GM19468 (cell line): ENCODE results near the gene KCNT1.

Experiments
- ATAC-seq: cut with Tn5 transposase; IDR thresholded peaks from one replicate; pipeline ENCODE4 v1.9.1; 2021; ENCODE audit warnings: mild to moderate bottlenecking, moderate library complexity, moderate number of reproducible peaks; ENCODE audit not compliant: unreplicated experiment; ENCODE audit errors: extremely low read depth

Gene KCNT1

DNA sequence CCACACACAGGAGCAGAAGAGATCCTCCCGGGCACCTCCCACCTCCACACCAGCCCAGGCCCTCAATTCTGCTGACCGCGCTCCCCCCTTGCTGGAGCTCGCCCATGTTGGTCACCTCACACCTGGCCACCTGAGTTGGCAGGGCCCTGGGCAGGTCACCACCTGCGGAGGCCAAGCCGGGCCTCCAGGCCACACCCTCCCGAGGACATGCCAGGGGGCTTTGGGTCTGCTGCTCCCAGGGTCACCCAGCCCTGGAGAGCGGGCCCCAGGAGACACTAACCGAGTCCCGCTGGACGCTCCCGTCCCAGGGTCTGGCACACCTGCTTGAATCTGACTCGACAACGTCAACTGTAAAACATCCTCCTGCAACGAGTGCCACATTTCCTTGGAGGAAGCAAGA lies 4.8 kb upstream of the KCNT1 start:
- ATAC-seq = no peak

DNA sequence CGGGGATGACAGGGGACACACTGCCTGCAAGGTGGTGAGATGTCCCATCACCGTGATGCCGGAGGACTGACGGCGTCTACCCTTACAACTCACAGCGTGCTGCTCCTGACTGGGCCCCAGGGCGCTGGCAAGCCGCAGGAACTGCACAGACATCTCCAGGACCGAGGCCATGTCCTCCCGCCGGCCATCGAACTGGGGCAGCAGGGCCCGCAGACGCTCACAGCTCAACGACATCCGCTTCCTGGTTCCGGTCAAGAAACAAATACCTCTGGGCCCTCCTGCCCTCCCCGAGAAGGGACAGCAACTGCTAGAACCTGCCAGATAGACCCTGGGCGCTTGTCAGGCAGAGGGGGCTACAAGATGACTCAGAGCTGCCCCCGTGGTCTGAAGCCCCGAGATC lies 3.7 kb upstream of the KCNT1 start:
- no peak for ATAC-seq

DNA sequence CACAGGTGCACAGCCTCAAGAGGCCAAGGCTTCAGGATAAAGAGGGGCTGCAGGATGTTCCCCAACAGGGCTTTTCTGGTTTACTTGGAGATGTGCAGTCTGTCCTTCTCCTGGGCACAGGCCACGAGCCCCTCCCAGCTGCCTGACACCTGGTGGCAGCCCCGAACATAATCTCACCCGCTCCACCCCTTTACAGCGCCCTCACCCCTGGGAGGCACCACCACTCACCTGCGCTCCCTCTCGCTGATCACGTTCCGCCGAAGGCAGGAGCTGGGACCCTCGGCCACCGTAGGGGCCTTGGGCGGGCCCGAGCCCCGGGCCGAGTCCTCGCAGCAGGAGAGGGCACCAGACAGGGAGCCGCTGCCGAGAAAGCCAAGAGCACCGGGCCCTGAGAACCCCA lies 3.2 kb upstream of the KCNT1 start:
- no peak for ATAC-seq

DNA sequence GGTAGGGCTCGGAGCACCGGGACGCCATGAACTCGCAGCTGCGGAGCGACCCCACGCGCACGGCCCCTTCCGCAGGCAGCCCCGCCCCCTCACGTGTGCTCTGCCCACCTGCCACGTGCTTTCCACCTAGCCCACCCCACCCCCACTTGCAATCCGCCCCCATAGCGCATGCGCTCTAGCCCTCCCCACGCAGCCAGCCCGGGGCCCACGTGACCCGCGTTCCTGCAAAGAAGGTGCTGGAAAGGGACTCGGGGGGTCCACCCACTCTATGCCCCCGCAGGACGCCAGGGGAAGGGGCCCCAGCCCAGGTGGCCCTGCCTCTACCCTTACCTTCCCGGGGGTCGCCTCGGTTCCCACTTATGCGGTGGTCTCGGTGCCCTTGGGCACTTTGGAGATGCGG lies 2.5 kb upstream of the KCNT1 start, which contains the start of gene SOHLH1:
TSS of gene SOHLH1 (minus strand) at position 42 of the 400 bp plus-strand sequence. CDS start at position 28, 14 bp downstream.
- ATAC-seq = no peak

DNA sequence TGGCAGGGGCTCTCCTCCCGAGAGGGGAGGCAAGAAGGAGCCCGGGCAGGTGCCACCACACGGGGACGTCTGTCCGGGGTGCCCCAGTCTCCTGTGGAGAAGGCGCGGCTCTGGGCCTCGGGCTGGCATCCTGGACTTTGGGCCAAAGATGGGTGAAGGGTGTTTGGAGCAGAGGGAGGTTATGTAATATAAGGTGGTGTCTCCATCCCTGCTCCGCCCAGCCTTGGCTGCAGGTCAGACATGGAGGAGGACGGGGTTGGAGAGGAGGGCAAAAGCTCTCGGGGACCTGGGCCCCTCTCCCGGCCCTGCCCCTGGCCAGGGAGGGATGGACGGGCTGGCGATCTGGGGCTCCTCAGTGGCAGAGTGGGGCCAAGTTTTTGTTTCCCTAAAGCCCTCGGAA lies 1.5 kb upstream of the KCNT1 start:
- no peak for ATAC-seq

- no peak for ATAC-seq
Measured at GRCh38 chr9:135701067-135701958, 672 bp upstream of the KCNT1 start.

DNA sequence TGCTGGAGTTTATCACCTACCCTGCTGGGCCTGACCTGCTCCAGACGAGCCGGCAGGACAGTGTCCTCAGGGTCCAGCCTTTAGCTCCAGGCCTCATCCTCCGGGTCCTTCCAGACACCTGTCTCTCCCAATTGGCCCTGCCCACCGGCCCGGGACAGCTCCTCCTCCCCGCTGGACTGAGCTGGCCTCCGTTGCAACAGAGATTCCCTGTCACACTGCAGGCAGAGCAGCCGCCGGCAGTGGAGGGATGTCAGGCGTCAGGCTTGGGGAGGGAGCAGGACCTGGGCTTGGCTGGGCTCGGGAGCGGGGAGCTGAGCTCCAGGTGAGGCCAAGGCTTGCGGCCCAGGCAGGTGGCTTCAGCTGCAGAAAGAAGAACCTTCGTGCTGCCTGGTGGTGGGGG lies 1.7 kb downstream of the KCNT1 start:
- no peak for ATAC-seq

DNA sequence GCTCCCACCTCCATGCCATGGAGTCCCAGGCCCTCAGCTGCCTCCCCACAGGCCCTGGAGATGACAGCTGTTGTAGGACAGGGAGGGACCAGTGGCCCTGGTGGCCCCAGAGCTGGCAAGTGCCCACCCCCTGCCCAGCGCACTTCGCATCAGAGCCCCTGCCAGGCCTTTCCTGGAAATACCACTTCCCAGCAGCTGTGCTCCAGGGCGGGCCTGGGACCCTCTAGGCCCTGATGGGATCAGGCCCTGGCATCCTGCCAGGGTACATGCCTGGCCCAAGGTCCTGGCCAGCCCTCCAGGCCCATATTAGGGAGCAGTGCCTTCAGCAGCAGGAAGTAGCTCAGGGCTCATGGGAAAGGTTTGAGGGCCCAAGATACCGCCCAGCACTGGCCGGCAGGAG lies 2.5 kb downstream of the KCNT1 start:
- ATAC-seq = no peak

- ATAC-seq = no peak
Measured at GRCh38 chr9:135705376-135705775, 3.4 kb downstream of the KCNT1 start.

DNA sequence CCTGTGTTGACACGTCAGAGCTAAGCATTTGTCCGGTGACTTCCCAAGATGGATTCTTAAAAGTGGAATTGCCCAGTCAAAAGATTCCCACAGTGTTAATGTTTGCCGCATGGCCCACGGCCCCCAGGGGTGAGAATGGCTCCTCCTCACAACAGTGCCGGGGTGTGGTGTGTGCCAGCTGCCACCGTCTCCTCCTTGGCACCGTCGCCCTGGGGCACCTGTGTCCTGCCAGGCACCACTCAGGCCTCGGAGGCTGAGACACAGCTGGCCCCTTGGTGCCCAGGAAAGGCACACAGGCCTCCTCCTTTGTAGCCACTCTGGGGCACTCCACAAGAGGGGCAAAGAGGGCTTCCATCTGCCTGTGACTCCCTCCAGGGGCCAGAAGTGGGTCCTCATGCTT lies 4.3 kb downstream of the KCNT1 start:
- no peak for ATAC-seq

DNA sequence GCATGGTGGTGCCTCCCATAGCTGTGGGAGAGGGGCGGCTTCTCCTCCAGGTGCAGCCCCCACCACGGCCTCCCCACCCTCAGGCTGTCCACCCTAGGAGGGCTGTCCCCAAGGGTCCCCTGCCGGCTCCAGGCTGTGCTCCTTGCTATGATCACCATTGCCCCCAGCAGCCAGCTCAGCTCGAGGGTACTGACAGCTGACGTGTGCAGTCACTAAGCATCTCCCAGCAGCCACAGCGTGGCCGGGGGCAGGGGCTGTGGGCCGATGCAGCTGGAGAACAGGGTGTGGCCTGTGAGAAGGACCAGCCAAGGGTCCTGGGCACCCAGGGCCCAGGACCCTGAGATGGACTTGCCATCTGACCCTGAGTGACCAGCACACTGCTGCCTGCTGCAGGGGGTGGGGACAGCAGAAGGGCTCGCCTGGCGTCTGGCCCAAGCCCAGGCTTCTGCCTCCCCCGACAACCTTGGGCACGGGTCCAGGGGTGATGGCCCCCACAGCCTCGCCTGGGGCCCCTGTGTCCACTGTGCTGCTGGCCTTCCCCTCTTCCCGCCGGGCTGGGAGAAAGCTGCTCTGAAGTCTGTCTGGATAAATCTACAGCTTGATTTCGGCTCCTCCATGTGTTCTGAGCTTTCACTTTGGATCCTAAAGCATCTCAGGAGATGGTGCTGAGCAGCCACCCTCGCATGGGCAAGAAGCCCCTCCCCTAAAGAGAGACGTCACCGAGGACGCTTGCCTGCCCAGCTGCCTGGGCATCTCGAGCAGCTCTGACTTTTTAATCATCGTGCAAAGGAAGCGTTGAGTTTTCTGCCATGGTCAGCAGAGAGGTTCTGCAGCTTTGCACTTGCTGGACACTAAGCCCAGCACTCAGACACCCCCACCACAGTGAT lies 5.5 kb downstream of the KCNT1 start:
- ATAC-seq = no peak

DNA sequence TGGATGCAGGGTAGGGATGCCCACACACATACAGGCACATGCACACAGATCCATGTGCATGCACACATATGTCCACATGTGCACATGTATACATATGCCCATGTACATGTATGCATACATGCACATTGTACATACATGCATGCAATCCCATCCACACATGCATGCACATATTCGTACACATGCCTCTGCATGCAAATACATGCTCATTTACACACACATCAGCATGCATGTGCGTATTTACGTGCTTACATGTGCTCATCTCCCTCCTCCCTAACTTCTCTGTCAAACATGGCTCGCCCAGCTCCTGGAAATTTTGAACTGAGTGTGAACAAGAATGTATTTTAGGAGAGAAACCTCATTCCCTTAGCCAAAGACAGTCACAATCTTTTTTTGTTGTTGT lies 6.2 kb downstream of the KCNT1 start:
- ATAC-seq = no peak

DNA sequence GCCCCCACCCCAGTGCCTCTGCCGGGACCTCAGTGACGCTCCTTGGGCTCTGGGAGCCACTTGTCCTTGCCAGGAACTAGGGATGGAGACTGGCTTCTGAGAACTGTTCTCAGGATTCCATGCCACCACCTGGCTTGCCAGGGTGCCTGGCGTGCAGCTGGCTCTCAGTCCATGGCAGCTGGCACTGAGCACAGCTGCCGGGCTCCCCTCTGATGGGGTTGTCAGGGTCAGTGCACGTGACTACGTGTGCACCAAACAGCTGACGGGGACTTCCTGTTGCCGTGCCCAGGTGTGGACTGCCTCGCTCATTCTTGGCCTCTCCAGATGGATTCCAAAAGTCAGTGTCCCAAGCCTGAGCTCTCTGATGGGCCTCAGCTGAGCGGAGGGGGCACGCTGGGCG lies 9.4 kb downstream of the KCNT1 start:
- no peak for ATAC-seq

GRCh38 chr9:135711881-135712280 lies 9.9 kb downstream of the KCNT1 start:
- no peak for ATAC-seq

- no peak for ATAC-seq
Measured at GRCh38 chr9:135712613-135713295, 10.8 kb downstream of the KCNT1 start.

- ATAC-seq = no peak
Measured at GRCh38 chr9:135714242-135715055, 12.5 kb downstream of the KCNT1 start.

- no peak for ATAC-seq
Measured at GRCh38 chr9:135715056-135715595, 13.1 kb downstream of the KCNT1 start.

DNA sequence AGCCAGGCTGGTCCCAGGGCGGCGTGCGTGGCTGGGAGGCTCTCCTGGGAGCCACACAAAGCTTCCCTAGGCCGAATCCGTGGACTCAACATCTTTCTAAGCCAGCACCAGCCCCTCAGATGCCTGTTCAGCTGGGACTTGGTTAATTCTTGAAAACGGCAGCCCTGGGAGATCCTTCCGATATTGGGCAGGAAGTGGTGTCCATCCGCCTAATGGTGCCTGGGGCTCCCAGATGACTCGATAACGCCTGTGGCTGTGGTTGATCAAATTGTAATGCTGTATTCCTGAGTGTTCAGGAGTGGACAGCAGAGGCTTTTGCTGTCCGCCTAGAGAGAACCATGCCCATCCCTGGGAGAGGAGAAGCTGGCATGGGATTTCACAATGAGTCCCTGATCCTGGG lies 14.1 kb downstream of the KCNT1 start:
- ATAC-seq = no peak

GRCh38 chr9:135717410-135717809 lies 15.4 kb downstream of the KCNT1 start:
- no peak for ATAC-seq
